ENCODE measurements around the gene RAB11B.

DNA sequence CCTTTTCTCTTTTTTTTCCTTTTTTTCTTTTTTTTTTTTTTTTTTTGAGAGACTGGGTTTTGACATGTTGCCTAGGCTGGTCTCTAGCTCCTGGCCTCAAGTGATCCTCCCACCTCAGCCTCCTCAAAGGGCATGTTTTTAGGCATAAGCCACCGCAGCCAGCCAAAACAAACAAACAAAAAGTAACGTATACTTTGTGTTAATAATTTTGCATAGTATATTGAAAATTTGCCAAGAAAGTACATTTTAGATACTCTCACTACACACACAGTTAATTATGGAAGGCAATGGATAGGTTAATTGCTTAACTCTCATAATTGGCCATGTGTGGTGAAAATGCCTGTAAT, 1.6 kb upstream of the RAB11B start:
- TF ChIP-seq, protein P1, sequence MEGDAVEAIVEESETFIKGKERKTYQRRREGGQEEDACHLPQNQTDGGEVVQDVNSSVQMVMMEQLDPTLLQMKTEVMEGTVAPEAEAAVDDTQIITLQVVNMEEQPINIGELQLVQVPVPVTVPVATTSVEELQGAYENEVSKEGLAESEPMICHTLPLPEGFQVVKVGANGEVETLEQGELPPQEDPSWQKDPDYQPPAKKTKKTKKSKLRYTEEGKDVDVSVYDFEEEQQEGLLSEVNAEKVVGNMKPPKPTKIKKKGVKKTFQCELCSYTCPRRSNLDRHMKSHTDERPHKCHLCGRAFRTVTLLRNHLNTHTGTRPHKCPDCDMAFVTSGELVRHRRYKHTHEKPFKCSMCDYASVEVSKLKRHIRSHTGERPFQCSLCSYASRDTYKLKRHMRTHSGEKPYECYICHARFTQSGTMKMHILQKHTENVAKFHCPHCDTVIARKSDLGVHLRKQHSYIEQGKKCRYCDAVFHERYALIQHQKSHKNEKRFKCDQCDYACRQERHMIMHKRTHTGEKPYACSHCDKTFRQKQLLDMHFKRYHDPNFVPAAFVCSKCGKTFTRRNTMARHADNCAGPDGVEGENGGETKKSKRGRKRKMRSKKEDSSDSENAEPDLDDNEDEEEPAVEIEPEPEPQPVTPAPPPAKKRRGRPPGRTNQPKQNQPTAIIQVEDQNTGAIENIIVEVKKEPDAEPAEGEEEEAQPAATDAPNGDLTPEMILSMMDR (conservative IDR thresholded peaks at IDR 0.05; ENCODE audit: low read length), result no peak
- no peak for TF ChIP-seq EZH2phosphoT487 (IDR thresholded peaks at IDR 0.05; ENCODE audit: borderline replicate concordance)

Measured in Loucy (cell line).